Inflammatory macrophage treated with lipopolysaccharide for 4 hours (primary cell): Measurements from ENCODE around the gene ALG1.
"Not testable (repeated sequence)": the region's sequence is repeated elsewhere in the genome, so short reads cannot be mapped to it uniquely, and the experiment has no call there.

Source experiments
- DNase-seq: peaks from one replicate; pipeline ENCODE4 v3.0.0-alpha.2; 2020

The ALG1 gene

DNA sequence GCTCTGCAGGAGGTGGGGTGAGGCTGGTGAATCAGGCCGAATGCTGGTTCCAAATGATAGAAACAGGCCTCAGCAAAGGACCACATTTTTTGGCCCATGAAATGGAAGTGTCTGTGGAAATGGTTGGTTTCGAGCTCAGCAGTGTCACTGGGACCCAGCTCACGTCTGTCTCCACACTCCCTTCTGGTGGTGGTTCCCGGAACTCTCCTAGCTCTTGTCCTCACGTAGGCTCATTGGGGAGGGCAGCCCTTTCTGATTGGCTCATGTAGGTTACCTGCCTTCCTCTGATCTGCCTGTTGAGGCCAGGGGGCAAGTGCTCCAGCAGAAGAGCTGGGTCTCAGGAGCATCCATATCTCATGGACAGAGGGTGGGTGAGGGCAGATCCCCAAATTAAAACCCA lies 4.0 kb downstream of the ALG1 start:
- DNase-seq, result no peak

DNA sequence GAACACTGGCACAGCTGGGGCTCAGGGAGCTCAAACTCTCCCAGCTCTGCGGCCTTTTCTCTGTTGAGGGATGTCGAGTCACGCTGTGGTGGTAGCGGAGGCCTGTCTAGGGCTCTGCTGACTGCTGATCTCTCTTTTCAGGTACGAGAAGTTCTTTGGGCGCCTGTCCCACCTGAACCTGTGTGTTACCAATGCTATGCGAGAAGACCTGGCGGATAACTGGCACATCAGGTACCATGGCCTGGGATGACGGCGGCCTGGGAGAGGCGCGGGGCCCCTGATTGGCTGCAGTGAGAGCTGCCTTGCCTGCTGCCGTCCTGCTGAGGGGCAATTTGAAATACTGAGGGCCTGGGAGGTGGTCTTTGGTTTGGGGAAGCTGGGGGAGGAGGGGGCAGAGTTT lies 5.7 kb downstream of the ALG1 start:
- no peak for DNase-seq

DNA sequence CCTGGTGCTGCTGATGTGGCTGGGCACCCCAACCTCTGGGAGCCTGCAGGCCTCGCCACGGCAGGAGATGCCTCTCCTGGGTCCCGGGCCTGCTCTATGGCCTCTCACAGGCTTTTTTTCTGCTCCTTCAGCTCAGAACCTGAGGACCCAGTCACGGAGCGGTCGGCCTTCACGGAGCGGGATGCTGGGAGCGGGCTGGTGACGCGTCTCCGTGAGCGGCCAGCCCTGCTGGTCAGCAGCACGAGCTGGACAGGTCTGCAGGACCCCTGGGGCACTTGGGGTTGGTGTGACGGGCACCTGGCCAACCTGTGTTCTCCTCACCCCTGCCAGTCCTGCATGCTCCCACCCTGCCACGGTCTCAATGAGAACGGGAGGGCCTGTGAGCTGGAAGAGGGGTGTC lies 7.0 kb downstream of the ALG1 start:
- DNase-seq, result no peak

DNA sequence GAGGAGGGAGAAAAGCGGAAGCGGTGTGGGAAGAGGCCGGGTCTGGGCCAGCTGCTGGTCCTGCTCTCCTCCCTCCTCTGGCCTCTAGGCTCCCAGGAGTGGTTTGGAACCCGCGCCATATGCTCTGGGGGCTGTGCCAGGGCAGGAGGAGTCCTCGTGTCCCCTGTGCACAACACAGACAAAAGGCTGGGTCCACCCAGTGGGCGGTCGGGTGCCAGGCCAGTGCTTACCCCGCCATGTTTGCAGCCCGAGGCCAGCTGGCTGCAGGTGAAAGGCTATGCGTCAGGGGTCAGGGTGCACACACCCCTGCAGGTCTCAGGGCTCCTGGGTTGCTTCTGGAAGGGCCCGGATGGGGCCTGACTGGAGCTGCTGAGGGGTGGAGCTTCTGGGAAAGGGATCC lies 8.8 kb downstream of the ALG1 start:
- DNase-seq, result not testable (repeated sequence)

DNA sequence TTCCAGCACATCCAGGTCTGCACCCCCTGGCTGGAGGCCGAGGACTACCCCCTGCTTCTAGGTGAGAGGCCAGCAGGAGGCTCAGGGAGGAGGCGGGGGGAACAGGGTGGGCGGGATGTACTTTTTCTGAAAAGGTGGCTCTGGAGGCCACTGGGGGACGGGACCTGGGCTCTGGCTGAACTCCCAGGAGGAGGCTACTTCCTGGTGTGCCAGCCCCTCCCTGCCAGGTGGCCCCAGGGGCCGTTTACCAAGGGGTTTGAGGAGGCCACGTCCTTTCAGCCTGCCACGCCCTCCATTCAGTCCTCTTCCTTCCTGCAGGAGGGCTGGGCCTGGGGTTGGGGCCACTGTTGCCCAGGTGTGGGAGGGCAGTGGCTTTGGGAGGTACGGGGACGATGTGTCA lies 9.4 kb downstream of the ALG1 start:
- not testable (repeated sequence) for DNase-seq

DNA sequence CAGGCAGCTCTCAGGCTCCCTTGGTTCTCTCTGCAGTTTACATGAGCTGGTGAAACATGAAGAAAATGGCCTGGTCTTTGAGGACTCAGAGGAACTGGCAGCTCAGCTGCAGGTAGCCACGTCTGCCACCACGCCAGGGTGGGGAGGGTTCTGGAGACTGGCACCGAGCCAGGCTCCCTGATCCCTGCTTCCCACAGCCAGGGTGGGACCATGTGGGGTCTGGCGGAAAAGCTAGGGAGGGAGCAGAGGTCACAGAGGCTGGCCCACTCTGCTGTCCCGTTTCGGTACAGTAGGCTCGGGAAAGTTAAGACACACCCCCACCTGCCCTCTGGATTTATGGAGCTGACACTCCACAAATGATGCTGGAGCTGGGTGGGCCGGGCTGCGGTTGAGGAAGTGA lies 12.0 kb downstream of the ALG1 start:
- DNase-seq, result not testable (repeated sequence)

DNA sequence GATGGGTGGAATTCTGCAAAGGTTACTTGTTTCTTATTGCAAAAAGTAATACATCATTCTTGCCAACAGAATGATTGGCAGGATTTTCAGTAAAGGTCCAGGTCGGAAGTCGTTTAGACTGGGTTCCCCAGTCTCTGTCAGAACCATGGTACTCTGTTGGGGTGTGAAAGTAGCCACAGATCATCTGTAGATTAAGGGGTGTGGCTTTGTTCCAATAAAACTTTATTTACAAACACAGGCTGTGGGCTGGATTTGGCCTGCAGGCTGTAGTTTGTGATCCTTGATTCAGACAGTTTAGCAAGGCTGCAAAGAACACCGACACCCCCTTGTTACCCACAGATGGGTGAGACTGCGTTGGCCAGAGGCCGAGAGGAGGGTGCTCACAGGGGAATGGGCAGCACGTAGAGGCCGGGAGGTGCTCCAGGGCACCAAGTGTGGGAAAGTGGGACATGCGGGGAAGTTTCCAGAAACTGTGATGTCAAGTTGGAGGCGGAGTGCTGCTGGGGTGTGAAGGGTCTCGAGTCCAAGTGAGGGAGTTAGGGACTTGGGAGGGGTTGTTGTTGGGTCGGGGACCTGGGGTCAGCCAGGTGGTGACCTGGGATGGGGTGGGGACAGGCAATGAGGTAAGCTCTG lies 12.6 kb downstream of the ALG1 start:
- not testable (repeated sequence) for DNase-seq

DNA sequence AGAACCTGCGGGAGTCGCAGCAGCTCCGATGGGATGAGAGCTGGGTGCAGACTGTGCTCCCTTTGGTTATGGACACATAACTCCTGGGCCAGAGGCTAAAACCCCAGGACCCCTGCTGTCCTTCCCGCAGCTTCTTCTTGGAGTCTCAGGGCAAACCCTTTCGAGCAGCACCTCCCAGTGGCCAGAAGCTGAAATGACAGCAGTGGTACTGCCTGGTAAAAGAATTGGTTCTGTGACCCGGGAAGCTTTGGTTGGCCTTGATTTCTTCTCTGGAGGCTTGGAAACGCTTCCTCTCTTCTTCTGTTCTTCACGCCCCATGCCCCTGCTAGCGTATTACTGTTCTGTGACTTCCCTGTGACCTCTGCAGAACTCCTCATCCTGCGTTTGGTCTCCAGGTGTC lies 13.2 kb downstream of the ALG1 start:
- peak; percentile 51 for DNase-seq

DNA sequence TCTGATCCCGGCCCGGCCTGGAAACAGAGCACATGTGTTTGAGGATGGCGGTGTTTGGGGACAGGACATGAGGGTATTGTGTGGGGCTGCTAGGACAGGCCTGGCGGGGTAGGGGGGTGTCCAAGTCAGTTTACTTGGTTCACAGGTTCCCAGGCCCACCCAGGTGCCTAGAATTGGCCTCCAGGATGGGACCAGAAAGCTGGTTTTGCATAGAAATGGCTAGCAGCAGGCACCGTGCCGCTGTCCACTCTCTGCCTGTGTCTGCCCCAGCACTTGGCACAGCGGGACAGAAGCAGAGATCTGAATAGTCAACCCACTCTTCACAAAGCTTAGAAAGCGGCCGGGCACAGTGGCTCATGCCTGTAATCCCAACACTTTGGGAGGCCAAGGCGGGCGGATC lies 14.1 kb downstream of the ALG1 start:
- DNase-seq, result not testable (repeated sequence)

DNA sequence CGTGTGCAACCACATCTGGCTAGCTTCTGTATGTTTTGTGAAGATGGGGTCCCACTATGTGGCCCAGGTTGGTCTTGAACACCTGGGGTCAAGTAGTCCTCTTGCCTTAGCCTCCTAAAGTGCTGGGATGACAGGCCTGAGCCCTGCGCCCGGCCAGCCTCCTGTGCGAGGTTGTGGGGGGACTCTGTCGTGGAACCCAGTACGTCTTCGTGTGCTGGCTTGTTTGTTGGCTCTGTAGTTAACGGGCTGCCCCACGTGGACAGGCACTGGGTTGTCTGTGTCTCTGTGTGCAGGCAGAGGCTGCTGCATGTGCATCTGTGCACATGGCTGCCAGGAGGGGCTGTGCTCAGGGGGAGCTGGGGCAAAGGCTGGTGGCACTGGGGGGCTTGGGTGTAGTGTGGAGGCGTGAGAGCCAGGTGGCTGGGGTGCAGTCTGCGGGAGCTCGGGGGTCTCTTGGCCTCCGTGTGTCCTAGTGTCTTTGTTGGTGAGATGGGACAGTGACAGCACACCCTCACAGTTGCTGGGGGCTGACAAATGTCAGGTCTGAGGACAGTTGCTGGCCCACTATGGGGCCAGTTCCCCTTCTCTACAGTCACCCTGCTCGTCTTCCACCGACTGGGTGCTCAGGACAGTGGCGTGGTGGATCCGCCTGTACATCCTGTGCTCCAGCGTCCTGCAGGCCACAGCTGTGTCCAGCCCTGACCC lies 16.6 kb downstream of the ALG1 start:
- DNase-seq, result not testable (repeated sequence)

DNA sequence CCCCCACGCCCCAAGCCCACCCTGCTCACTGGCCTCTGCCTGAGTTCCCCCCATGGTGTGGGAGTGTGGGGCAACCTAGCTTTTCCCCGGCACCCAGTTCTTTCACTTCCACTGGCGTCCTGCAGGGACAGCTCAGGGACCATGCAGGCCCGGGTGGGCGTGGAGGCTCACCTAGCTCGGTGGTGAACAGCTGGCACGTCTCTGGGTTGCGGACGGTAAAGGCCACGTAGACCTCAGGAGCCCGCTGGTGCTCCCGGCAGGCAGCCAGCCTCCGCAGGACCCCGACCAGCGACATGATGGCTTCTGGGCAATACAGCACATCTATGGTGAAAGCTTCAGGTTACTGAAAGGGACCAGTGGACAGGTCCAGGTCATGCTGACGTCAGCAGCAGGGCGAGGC lies 17.3 kb downstream of the ALG1 start:
- DNase-seq, result not testable (repeated sequence)

DNA sequence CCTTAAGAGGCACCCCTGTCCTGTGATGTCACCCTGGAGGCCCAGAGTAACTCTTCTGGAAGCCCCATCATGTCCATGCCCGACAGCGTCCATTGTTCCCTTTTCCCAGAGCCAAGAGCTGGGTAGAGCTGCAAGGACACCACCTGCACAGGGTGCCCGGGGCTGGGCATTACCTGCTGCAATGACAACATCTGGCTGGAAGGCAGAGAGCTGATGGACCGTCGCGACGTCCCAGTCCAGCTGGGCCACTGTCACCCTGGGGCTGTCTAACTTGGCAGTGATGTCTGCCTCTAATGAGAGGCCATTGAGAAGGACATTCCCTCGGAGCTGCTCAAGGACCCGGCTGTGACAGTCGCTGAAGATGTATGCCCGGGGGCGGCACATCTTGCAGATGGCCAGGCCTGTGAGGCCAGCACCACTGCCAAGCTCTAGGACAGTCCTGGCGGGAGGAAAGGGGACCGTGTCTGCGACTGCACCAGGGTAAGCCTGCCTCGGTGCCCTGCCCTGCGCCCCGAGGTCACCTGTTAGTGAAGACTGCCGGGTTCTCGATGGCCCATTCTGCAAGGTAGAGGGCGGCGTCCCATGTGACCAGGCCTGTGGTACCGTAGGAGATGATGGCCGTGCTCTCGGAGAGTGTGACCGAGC lies 18.4 kb downstream of the ALG1 start:
- DNase-seq, result not testable (repeated sequence)

DNA sequence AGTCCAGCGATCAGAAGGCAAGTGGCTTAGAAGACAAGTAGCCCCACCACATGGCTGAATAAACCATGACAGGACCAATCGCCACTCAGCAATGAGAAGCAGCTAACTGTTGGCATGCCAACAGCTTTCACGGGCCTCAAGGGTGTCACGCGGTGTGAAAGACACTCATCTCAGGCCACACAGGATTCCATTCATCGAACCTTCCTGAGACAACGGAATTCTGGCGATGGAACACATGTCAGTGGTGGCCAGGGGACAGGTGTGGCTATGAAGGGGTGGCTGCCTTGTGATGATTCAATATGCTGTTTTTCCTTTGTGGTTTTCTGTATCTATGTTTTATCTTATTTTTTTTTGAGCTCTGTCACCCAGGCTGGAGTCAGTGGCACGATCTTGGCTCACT lies 18.9 kb downstream of the ALG1 start:
- DNase-seq, result not testable (repeated sequence)

DNA sequence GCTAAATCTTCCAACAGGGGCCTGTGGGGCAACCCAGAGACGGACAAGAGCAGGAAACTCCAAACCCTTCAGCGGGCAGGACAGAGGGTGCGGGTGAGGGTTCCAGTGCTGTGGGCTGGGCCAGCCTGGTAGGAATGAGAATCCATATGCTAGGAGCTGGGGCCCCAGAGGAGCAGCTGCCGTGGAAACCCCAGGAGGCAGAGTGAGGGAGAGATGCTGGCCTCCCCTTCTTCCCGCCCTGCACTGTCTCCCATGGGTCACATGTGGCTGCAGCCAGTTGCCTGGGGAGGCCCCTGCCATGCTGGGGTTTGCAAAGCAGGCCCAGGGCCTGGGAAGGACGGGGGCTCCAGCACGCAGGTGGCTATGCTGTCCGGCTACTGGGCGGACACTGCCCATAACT lies 21.4 kb downstream of the ALG1 start:
- not testable (repeated sequence) for DNase-seq

DNA sequence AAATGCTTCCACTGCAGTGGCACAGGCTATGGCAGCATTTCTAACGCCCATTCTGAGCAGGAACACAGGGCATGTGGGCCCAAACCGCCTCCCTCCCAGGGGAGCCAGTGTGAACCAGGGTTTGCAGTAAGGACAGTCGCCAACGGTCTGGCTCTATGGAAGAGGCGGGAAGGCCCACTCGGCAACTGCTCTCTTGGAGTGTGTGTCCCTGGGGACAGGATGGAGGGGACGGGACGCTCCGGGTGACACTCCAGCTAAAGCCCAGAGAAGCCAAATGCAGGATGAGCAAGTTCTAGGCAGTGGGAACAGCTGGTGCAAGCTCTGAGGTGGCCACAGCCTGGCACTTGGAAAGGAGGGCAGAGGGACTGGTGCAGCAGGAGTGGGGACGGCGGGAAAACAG lies 22.1 kb downstream of the ALG1 start:
- not testable (repeated sequence) for DNase-seq

DNA sequence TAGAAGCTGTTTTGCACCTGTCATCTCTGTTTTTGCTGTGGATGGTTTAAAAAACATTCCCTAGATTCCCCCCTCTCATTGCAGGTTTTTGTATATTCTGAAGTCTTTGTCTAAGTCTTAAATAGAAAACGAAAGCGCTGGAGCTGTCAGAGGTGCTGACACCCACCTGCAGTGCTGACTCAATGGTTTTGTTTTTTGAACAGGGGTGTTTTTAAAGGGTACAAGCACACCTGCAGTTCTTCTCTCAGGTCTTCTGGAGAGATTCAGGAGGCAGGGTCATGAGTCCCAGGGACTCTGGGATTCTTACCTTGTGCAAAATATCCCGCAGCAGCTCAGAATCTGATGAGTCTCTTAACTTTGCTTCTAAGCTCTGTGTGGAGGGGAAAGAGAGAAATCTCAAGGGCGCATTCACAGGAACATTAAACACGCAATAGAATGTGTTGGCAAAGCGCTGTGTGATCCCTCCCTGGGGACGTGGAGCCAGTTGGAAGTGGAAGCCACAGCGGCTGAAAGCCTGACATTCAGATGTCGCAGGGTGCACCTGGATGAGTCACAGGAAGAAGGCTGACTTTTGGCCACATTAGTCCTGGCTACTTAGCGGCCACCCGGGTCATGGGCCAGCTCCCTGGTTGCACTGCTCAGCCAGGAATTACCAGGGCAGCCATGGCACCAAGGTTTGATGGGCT lies 23.6 kb downstream of the ALG1 start:
- not testable (repeated sequence) for DNase-seq

DNA sequence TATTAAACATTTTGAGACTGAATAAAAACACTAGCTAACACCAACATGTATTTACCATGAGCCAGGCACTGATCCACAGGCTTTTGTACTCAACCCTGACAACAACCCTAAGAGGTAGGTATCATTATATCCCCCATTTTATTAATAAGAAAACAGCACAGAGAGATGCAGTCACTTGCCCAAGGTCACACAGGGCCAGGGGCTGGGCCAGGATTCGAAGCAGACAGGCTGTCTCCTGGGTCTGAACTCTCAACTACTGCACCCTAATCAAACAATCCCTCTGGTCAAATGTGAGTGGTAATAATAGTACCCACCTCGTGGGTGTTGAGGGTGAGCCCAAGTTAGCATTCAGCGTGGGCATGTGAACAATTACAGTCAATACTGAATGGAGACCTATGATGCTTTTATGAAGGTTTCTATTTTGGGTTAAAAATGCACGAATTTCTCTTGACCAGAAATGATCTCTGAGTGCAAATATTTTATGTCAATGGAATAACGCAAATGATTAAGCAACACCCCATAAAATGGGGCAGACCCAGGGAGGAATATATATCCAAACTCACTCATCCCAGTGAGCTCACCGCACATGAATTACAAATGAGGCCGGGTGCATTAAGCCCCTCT lies 24.9 kb downstream of the ALG1 start:
- DNase-seq, result not testable (repeated sequence)

DNA sequence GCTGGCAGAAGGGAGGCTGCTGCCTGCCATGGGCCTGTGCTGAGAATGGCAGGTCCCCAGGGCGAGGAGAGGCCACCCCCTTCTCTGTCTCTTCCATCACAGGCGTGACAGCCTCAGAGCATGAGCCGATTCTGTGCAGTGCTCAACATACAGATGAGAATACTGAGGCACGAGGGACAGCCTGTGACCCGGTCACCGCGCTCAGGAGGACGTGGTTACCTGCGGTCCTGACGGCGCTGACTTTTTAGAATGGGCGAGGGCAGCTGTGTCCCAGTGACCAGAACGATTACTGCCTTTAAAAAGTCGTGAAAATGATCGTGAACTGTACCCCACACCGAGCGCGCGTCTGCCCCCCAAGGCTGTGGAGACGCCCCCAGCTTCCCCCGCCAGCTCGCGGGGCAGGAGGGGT lies 25.4 kb downstream of the ALG1 start:
- peak; percentile 13 for DNase-seq

DNA sequence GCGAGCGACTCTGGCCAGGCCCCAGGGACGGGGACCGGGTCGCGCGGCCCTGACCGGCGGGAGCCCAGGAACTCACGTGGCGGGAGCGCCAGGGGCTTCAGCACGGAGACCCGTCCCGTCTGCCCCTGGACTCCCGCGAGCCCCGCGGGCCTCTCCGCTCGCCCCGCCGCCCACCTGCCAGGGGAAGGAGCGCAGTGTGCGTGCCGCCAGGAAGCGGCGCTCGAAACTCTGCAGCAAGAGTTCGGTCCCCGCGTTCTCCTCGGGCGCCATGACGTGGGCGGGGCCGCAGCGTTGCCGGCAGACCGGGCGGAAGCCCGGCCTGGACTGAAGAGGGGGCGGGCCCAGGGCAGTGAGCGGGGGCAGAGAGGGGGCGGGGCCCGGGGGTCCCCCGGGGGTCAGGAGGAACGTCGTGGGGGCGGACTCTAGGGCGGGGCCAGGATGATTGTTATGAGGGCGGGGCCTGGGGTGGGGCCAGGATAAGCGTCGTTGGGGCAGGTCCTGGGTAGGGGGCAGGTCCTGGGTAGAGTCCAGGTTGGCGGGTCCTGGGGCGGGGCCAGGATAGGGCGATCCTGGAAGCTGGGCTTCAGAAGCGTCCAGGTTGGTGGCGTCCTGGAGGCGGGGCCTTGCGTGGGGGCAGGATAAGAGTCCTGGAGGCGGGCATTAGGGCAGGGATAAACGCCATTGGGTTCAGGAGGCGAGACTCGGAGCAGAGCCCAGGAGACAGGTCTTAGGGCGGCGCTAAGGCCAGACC lies 26.0 kb downstream of the ALG1 start, which contains the start of gene EEF2KMT:
Gene EEF2KMT (minus strand): TSS at position 326 of the 751 bp plus-strand sequence. CDS start 56 bp downstream, at position 270.
- DNase-seq, result peak; percentile 99

DNA sequence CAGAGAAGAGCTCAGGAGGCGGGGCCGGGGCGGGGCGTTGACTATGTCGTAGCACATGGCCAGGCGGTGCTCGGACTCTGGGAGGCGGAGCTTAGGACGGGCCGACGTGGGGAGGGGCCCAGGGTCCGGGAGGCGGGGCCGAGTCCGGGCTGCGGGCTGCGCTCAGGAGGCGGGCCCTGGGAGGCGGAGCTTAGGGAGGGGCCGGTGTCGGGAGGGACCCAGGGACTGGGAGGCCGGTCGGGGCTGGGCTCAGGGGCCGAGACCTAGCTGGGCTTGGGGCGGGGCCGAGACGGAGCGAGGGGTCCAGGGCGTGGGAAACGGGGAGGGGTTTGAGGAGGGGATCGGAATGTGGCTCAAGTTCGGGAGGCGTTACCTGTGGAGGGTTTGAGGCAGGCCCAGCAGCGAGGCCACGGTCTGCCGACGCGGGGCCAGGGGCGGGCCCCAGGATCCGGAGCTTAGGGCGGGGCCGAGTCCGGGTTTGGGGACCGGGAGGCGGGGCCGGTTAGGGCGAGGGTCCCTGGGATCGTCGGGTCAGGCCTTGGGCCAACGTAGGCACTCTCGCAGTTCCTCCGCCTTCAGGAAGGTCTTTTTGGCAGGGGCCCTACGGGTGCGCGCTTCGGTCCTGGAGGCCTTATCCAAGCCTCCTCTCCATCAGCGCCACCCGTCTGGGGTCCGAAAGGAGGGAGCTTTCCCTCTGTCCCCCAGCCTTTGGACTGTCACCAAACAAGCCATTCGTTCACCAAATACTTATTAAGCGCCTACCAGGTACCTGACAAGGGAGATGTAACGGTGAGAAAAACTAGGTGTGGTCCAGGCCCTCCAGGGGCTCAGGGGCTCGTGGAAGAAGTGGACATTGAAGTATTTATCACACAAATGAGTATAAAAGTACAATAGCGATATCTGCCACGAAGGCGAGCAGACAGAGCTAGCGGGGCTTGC lies 26.8 kb downstream of the ALG1 start:
- peak; percentile 49 for DNase-seq

DNA sequence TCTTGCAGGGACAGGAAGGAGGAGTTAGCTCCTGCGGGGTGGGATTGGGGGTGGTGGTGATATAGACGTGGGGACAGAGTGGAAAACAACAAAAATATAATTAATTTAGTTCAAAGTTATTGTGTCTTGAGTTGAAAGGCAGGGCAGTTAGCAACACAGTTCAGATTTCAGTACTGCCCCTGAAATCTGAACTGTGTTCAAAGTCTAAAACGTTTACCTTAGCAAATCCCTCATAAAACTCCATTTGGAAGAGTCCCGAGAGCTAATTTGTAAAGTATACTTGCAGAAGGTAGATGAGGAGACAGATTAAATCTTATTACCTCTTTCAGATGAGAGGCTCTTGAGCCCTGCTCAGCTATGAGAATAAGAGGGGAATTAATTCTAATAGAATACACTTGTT lies 27.5 kb downstream of the ALG1 start:
- not testable (repeated sequence) for DNase-seq
